ENCODE results near the gene TENT4A.

Gene TENT4A

DNA sequence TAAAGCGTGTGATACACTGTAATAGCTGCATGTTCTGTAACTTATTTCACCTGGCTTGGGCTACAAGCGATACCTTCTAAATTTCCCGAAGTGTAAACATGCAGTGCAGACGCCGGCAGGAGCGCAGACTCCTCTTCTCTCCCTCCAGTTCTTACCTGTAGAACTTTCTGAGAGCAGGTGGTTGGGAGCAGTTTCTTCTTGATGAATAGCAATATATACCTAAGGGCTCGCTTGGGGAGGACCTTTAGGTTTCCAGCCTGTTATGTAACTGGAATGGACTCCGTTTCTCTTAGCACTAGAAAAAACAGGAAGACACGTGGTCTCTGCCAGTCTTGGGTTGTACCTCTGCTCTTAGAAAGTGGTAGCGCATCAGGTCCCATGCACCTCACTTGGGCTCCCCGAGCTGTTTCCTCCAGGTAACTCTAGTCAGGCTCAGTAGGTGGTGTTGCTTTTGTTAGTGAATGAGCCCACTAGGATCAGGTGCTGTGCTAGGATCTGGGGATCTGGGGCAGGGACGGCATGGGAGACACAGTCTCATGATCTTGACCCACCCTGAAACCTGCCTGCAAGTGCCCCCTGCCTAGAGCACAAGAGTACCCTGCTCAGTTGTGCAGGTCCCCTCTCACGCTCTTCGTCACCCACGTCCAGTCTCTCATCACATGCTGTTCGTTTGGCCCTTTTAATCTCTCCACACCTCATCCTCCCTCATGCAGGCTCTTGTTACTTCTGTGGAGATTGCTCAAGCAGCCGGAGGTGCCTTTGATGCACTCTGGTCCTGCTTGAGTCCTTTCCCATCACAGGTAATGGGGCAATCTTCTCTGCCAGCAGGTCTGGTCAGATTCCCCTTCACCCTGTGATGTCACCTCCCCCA, 2.8 kb downstream of the TENT4A start:
- Histone ChIP-seq H3K36me3 (ENCODE audit: control insufficient read depth in 2 of 2, insufficient read depth in 2 of 2, low read length in 2 of 2) (no peaks in the 10 kb centered on the region), H3K27ac (ENCODE audit: low read depth in 2 of 2, low read length in 2 of 2) (no peak overlapping the region), H3K9ac (ENCODE audit: low read depth in 1 of 2, low read length in 2 of 2) (no peak overlapping the region), H3K4me3 (ENCODE audit: low read length in 2 of 2) (peak overlapping the region; percentile 55 to 82), H3K27me3 (ENCODE audit: control insufficient read depth in 2 of 2, insufficient read depth in 2 of 2, low read length in 2 of 2) (no peaks in the 10 kb centered on the region), H3K9me3 (ENCODE audit: control insufficient read depth in 2 of 2, low read length in 2 of 2) (no peaks in the 10 kb centered on the region), H3K4me1 (ENCODE audit: control insufficient read depth in 2 of 2, insufficient read depth in 2 of 2, low read length in 2 of 2) (peaks cover 23 to 35% of the 10 kb centered on the region in 2 donors)

DNA sequence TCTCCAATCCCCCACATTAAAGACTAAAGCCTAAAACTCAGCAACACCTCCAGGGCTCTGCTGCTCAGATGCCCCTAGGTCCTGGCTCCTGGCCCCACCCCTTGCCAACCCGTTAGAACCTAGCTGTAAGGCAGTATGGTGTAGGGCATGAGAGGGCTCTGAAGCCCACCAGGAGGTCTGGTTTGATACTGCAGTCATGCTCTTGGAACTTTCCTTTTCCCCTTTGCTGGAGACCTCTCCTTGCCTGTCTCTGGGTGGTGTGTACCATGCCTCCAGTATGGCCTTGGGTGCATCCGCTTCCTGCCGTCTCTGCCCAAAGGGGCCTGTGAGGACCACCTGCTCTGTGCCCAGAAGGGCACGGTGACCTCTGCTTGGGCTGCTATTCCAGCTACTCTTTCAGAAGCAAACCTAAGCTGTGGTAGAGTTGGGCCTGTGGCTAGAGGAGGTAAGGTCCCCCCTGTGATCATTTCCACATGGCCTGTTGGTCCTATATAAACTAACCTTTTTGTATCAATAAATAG, 3.5 kb downstream of the TENT4A start:
- Histone ChIP-seq H3K27ac (ENCODE audit: low read depth in 2 of 2, low read length in 2 of 2) (peak overlapping the region in 1 of 2 donors; percentile 24), H3K4me3 (ENCODE audit: low read length in 2 of 2) (no peak overlapping the region), H3K27me3 (ENCODE audit: control insufficient read depth in 2 of 2, insufficient read depth in 2 of 2, low read length in 2 of 2) (no peaks in the 10 kb centered on the region), H3K9me3 (ENCODE audit: control insufficient read depth in 2 of 2, low read length in 2 of 2) (no peaks in the 10 kb centered on the region), H3K4me1 (ENCODE audit: control insufficient read depth in 2 of 2, insufficient read depth in 2 of 2, low read length in 2 of 2) (peaks cover 23 to 39% of the 10 kb centered on the region in 2 donors), H3K36me3 (ENCODE audit: control insufficient read depth in 2 of 2, insufficient read depth in 2 of 2, low read length in 2 of 2) (no peaks in the 10 kb centered on the region), H3K9ac (ENCODE audit: low read depth in 1 of 2, low read length in 2 of 2) (no peak overlapping the region)

DNA sequence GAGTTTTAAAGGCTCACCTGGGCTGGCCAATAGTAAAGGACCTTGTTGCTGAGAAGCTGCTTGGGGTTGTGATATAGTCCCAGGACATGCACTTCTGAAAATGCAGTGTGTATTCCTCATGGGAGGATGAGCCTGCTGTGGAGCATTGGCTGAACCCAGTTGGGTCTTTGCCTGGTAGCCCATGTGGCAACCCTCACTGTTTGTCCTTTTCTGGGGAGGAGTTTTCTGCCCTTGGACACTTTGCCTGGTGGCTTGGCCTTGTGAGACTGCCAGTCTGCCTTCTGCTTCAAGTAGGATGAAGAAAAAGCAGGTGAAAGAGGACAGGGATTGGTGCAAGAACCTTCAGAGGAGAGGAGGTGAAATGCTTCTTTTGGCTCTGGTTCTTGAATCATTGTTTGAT, 4.0 kb downstream of the TENT4A start:
- Histone ChIP-seq H3K9me3 (ENCODE audit: control insufficient read depth in 2 of 2, low read length in 2 of 2) (no peaks in the 10 kb centered on the region), H3K4me3 (ENCODE audit: low read length in 2 of 2) (no peak overlapping the region), H3K27ac (ENCODE audit: low read depth in 2 of 2, low read length in 2 of 2) (no peak overlapping the region), H3K27me3 (ENCODE audit: control insufficient read depth in 2 of 2, insufficient read depth in 2 of 2, low read length in 2 of 2) (no peaks in the 10 kb centered on the region), H3K4me1 (ENCODE audit: control insufficient read depth in 2 of 2, insufficient read depth in 2 of 2, low read length in 2 of 2) (peaks cover 17 to 34% of the 10 kb centered on the region in 2 donors), H3K9ac (ENCODE audit: low read depth in 1 of 2, low read length in 2 of 2) (no peak overlapping the region), H3K36me3 (ENCODE audit: control insufficient read depth in 2 of 2, insufficient read depth in 2 of 2, low read length in 2 of 2) (no peaks in the 10 kb centered on the region)

DNA sequence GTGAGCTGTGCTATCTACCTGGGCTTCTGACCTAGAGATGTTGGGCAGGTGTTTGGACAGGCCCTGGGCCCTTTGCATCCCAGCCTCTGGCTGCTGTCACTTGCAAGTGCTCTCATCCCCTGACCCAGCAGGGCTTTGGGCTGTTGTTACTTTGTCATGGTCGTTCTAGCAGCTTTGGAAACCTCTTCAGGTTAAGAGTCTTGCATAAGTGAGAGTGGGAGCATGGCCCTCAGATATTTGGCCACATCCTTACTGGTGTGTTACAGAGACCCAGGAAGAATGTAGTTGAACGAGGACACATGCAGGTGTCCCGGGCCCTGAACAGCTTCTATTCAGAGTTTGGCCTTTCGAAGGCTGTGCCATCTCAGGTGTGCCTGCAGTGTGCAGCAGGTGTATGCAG, 4.5 kb downstream of the TENT4A start:
- Histone ChIP-seq H3K9me3 (ENCODE audit: control insufficient read depth in 2 of 2, low read length in 2 of 2) (no peaks in the 10 kb centered on the region), H3K27ac (ENCODE audit: low read depth in 2 of 2, low read length in 2 of 2) (no peak overlapping the region), H3K27me3 (ENCODE audit: control insufficient read depth in 2 of 2, insufficient read depth in 2 of 2, low read length in 2 of 2) (no peaks in the 10 kb centered on the region), H3K4me1 (ENCODE audit: control insufficient read depth in 2 of 2, insufficient read depth in 2 of 2, low read length in 2 of 2) (peaks cover 17 to 33% of the 10 kb centered on the region in 2 donors), H3K4me3 (ENCODE audit: low read length in 2 of 2) (no peak overlapping the region), H3K9ac (ENCODE audit: low read depth in 1 of 2, low read length in 2 of 2) (no peak overlapping the region), H3K36me3 (ENCODE audit: control insufficient read depth in 2 of 2, insufficient read depth in 2 of 2, low read length in 2 of 2) (no peaks in the 10 kb centered on the region)

DNA sequence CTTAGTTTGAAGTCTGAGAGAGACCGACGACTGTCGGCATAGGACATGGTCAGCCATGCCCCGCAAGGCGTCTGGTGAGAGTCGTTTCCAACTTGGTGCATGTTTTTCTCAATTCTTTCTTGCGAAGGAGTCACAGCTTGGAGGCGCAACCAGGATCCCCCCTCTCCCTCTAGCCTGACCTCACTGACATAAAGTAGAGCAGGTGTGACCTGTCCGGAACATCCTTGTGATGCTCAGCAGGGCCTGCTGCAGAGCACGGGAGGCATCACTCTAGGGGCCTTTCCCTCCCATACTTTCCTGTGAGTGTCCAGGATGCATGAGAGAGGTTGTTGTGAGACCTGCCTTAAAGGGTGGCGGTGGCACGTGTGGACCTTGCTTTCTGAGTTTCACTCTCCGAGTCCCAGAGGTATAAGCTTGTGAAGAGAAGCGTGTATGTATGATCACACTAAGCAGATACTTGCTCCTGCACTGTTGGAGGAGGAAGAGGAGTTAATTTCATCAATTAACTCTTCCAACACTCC, 5.0 kb downstream of the TENT4A start:
- H3K9ac ChIP-seq (ENCODE audit: low read depth in 1 of 2, low read length in 2 of 2) = no peak overlapping the region
- no peak overlapping the region for H3K4me3 ChIP-seq (ENCODE audit: low read length in 2 of 2)
- H3K4me1 ChIP-seq (ENCODE audit: control insufficient read depth in 2 of 2, insufficient read depth in 2 of 2, low read length in 2 of 2) = peaks cover 17 to 33% of the 10 kb centered on the region in 2 donors
- no peaks in the 10 kb centered on the region for H3K9me3 ChIP-seq (ENCODE audit: control insufficient read depth in 2 of 2, low read length in 2 of 2)
- H3K36me3 ChIP-seq (ENCODE audit: control insufficient read depth in 2 of 2, insufficient read depth in 2 of 2, low read length in 2 of 2) = no peaks in the 10 kb centered on the region
- no peaks in the 10 kb centered on the region for H3K27me3 ChIP-seq (ENCODE audit: control insufficient read depth in 2 of 2, insufficient read depth in 2 of 2, low read length in 2 of 2)
- no peak overlapping the region for H3K27ac ChIP-seq (ENCODE audit: low read depth in 2 of 2, low read length in 2 of 2)

DNA sequence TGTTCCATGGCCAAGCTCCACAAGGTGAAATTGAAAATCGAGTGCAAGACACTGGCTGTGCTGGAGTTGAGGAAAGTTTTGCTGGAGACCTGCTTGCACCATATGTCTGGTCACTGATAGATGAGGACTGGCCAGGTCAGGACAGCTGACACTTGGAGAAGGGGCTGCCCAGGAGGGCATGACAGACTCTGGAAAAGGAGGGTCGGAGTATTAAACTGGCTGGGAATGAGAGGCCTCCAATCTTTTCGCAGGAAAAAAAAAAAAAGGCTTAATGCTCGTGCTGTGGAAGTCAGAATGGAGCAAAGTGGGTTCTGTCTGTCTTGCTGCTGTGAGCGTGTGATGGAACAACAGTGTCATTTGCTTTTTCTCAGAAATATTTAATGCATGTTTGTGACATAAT, 5.5 kb downstream of the TENT4A start:
- H3K27ac ChIP-seq (ENCODE audit: low read depth in 2 of 2, low read length in 2 of 2) = no peak overlapping the region
- H3K27me3 ChIP-seq (ENCODE audit: control insufficient read depth in 2 of 2, insufficient read depth in 2 of 2, low read length in 2 of 2) = no peaks in the 10 kb centered on the region
- H3K9ac ChIP-seq (ENCODE audit: low read depth in 1 of 2, low read length in 2 of 2) = no peak overlapping the region
- no peak overlapping the region for H3K4me3 ChIP-seq (ENCODE audit: low read length in 2 of 2)
- no peaks in the 10 kb centered on the region for H3K36me3 ChIP-seq (ENCODE audit: control insufficient read depth in 2 of 2, insufficient read depth in 2 of 2, low read length in 2 of 2)
- peaks cover 17 to 33% of the 10 kb centered on the region in 2 donors for H3K4me1 ChIP-seq (ENCODE audit: control insufficient read depth in 2 of 2, insufficient read depth in 2 of 2, low read length in 2 of 2)
- H3K9me3 ChIP-seq (ENCODE audit: control insufficient read depth in 2 of 2, low read length in 2 of 2) = no peaks in the 10 kb centered on the region

DNA sequence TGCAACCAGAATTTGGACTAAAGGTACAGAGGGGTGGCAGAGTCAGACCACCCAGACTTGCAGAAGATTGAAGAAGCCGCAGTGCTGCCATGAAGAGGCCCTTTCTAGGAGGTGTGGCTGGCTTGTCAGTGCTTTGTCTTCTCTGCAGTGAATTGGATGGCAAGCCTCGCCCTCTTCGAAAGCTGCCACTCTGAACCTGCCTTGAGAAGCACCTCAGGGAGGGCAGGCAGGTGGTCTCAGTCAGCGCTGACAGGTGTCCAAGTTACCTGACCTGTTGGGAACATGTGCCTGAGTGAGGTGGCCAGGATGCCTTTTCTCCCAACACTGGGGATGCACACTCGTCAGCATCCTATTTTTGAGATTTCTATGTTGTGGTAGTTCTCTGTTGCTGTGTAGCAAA, 6.2 kb downstream of the TENT4A start:
- H3K27ac ChIP-seq (ENCODE audit: low read depth in 2 of 2, low read length in 2 of 2) = no peak overlapping the region

DNA sequence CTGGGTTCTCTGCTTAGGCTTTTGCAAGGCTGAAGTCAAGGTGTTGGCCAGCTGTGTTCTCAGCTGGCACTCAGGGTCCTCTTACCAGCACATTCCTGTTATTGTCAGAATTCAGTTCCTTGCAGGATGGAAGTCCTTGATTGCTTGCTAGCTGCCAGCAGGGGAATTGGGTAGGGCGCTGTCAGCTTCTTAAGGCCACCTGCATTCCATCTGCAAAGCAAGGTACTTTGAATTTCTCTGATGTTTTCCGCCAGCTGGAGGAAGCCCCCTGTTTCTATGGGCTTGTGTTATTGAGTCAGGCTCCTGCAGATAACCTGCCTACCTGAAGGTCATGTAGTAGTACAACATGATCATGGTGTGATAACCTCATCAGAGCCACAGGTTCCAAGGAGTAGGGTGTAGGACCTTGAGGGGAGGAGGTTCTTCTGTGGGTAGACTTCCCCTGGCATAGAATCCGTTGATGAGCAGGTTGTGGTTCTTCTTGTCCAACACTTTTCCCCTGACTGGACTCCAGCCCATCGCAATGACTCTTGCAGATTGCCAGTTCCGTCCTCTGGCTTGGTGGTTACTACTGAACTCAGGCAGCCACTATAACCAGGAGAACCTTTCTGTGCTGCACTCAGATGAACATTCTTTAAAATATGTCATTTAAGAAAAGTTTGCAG, 6.8 kb downstream of the TENT4A start:
- Histone ChIP-seq H3K27ac (ENCODE audit: low read depth in 2 of 2, low read length in 2 of 2) (no peak overlapping the region), H3K4me1 (ENCODE audit: control insufficient read depth in 2 of 2, insufficient read depth in 2 of 2, low read length in 2 of 2) (peaks cover 14 to 29% of the 10 kb centered on the region in 2 donors), H3K4me3 (ENCODE audit: low read length in 2 of 2) (no peak overlapping the region), H3K9me3 (ENCODE audit: control insufficient read depth in 2 of 2, low read length in 2 of 2) (no peaks in the 10 kb centered on the region), H3K27me3 (ENCODE audit: control insufficient read depth in 2 of 2, insufficient read depth in 2 of 2, low read length in 2 of 2) (no peaks in the 10 kb centered on the region), H3K9ac (ENCODE audit: low read depth in 1 of 2, low read length in 2 of 2) (no peak overlapping the region), H3K36me3 (ENCODE audit: control insufficient read depth in 2 of 2, insufficient read depth in 2 of 2, low read length in 2 of 2) (no peaks in the 10 kb centered on the region)

More for the DNA sequence above, 6.2 kb downstream of the TENT4A start:
- Histone ChIP-seq H3K36me3 (ENCODE audit: control insufficient read depth in 2 of 2, insufficient read depth in 2 of 2, low read length in 2 of 2) (no peaks in the 10 kb centered on the region), H3K27me3 (ENCODE audit: control insufficient read depth in 2 of 2, insufficient read depth in 2 of 2, low read length in 2 of 2) (no peaks in the 10 kb centered on the region), H3K9me3 (ENCODE audit: control insufficient read depth in 2 of 2, low read length in 2 of 2) (no peaks in the 10 kb centered on the region), H3K4me1 (ENCODE audit: control insufficient read depth in 2 of 2, insufficient read depth in 2 of 2, low read length in 2 of 2) (peaks cover 17 to 33% of the 10 kb centered on the region in 2 donors), H3K4me3 (ENCODE audit: low read length in 2 of 2) (no peak overlapping the region), H3K9ac (ENCODE audit: low read depth in 1 of 2, low read length in 2 of 2) (no peak overlapping the region)

DNA sequence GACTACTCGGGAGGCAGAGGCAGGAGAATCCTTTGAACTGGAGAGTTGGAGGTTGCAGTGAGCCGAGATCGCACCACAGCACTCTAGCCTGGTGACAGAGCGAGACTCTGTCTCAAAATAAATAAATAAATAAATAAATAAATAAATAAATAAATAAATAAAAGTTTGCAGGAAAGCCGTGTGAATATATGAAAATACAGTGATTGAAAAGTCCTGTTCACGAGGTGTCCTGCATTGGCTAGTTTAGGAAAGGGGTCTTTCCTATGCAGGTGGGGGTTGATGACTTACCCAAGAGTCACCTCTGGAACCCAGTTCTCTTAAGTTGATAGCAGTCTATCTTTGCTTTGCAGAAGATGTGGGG, 7.3 kb downstream of the TENT4A start:
- Histone ChIP-seq H3K9me3 (ENCODE audit: control insufficient read depth in 2 of 2, low read length in 2 of 2) (no peaks in the 10 kb centered on the region), H3K4me1 (ENCODE audit: control insufficient read depth in 2 of 2, insufficient read depth in 2 of 2, low read length in 2 of 2) (peaks cover 9 to 25% of the 10 kb centered on the region in 2 donors), H3K4me3 (ENCODE audit: low read length in 2 of 2) (no peak overlapping the region), H3K27me3 (ENCODE audit: control insufficient read depth in 2 of 2, insufficient read depth in 2 of 2, low read length in 2 of 2) (no peaks in the 10 kb centered on the region), H3K27ac (ENCODE audit: low read depth in 2 of 2, low read length in 2 of 2) (no peak overlapping the region), H3K9ac (ENCODE audit: low read depth in 1 of 2, low read length in 2 of 2) (no peak overlapping the region), H3K36me3 (ENCODE audit: control insufficient read depth in 2 of 2, insufficient read depth in 2 of 2, low read length in 2 of 2) (no peaks in the 10 kb centered on the region)

DNA sequence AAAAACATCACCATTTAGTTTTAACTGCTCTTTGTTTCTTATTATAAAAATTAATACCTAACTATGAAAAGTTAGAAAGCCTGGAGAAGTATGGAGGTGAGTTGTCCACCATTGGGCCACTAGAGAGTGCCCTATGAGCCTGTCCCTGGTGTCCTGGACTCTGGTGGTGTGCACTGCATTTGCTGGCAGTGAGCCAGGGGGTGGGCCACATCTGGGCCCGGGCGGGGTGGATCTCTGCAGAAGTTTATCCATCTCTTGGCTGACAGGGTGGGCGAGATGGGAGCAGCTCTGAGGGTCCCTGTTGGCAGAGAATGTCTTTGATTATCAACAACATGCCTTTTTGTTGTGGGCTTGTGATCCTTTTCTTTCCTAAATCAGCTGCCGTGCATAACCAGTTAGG, 8.2 kb downstream of the TENT4A start:
- H3K4me3 ChIP-seq (ENCODE audit: low read length in 2 of 2) = peak overlapping the region in 1 of 2 donors; percentile 56
- no peaks in the 10 kb centered on the region for H3K9me3 ChIP-seq (ENCODE audit: control insufficient read depth in 2 of 2, low read length in 2 of 2)
- no peaks in the 10 kb centered on the region for H3K27me3 ChIP-seq (ENCODE audit: control insufficient read depth in 2 of 2, insufficient read depth in 2 of 2, low read length in 2 of 2)
- peak overlapping the region; percentile 49 to 56 for H3K27ac ChIP-seq (ENCODE audit: low read depth in 2 of 2, low read length in 2 of 2)
- H3K4me1 ChIP-seq (ENCODE audit: control insufficient read depth in 2 of 2, insufficient read depth in 2 of 2, low read length in 2 of 2) = peaks cover 4 to 16% of the 10 kb centered on the region in 2 donors
- H3K9ac ChIP-seq (ENCODE audit: low read depth in 1 of 2, low read length in 2 of 2) = no peak overlapping the region
- H3K36me3 ChIP-seq (ENCODE audit: control insufficient read depth in 2 of 2, insufficient read depth in 2 of 2, low read length in 2 of 2) = peaks cover 2 to 8% of the 10 kb centered on the region in 2 donors

Measured in mucosa of rectum (tissue), 2 donors.